Adrenal gland (tissue), 5 donors: ENCODE results near the gene SLC25A11.

ENCODE experiments used
- POLR2A ChIP-seq, 2 donors: fragments of 450-650 bp; IDR thresholded peaks; one replicate each; pipeline ENCODE4 v1.6.1; 2017; ENCODE audit warnings: antibody characterized with exemption in 2 of 2, mild to moderate bottlenecking in 2 of 2, moderate library complexity in 1 of 2
- TF ChIP-seq, protein P1 (sequence below), 6 experiments: fragments of 450-650 bp in 4 of 6; fragments of 200-600 bp in 2 of 6; sonication (generic) in 1 of 6; IDR thresholded peaks; 1 replicate in 5 of 6; 2 replicates in 1 of 6; pipeline versions ENCODE4 v1.5.1 to v1.8.0; 2016 to 2021; ENCODE audit warnings: antibody characterized with exemption in 6 of 6, mild to moderate bottlenecking in 2 of 6, moderate library complexity in 1 of 6
- donor health status: DM: no; HTN: no; CAD: no.

DNA sequence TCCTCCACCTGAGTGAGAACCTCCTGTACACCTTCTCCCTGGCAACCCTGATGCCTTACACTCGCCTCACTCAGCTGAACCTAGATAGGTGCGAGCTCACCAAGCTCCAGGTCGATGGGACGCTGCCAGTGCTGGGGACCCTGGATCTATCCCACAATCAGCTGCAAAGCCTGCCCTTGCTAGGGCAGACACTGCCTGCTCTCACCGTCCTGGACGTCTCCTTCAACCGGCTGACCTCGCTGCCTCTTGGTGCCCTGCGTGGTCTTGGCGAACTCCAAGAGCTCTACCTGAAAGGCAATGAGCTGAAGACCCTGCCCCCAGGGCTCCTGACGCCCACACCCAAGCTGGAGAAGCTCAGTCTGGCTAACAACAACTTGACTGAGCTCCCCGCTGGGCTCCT lies 7.1 kb downstream of the SLC25A11 start:
- TF ChIP-seq, protein P1, sequence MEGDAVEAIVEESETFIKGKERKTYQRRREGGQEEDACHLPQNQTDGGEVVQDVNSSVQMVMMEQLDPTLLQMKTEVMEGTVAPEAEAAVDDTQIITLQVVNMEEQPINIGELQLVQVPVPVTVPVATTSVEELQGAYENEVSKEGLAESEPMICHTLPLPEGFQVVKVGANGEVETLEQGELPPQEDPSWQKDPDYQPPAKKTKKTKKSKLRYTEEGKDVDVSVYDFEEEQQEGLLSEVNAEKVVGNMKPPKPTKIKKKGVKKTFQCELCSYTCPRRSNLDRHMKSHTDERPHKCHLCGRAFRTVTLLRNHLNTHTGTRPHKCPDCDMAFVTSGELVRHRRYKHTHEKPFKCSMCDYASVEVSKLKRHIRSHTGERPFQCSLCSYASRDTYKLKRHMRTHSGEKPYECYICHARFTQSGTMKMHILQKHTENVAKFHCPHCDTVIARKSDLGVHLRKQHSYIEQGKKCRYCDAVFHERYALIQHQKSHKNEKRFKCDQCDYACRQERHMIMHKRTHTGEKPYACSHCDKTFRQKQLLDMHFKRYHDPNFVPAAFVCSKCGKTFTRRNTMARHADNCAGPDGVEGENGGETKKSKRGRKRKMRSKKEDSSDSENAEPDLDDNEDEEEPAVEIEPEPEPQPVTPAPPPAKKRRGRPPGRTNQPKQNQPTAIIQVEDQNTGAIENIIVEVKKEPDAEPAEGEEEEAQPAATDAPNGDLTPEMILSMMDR (IDR thresholded peaks at IDR 0.05): no peak
- TF ChIP-seq POLR2A (IDR thresholded peaks at IDR 0.05): no peak
